ENCODE measurements around the gene COL5A2.
A peak's percentile ranks its signal among the peaks of the same experiment; 100 is the strongest.

COL5A2 gene

GRCh38 chr2:189047171-189047888 lies 132.2 kb downstream of the COL5A2 start:
- no peak for DNase-seq

GRCh38 chr2:189046320-189046719 lies 133.2 kb downstream of the COL5A2 start:
- no peak for DNase-seq

DNA sequence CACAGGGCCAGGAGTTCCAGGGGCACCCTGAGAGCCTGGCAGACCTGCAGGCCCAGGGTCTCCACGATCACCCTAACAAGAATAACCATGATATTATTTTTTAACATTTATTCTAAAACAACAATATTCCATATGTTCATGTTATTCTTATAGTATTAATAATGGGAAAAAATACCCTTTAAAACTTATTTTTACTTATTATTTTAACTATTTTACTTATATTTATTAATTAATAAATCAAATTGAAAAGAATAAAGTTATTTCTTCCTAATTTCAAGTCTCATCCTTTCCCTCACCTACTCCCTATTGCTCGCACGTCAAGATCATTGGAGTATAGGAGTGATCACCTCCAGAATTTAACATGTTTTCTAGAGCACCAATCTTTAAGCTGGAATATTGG lies 133.7 kb downstream of the COL5A2 start:
- DNase-seq, result no peak

DNA sequence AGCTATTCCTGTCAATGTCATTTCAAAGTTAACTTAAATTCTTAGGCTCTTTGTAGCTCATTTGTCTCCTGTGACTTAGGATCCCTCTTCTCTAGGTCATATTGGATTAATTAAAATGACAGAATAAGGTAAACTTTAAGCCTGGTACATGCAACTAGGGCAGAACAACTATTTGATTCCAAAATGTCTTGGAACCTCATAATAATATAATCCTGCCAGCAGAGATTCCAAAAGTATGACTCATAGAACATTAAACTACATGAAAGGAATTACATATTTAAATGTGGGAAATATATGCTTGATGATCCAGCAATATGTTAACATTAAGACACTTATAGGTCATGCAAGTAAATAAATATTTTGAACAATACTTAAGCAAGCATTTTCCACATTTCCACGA lies 142.0 kb downstream of the COL5A2 start:
- no peak for DNase-seq

- no peak for DNase-seq
Measured at GRCh38 chr2:189024901-189025618, 154.5 kb downstream of the COL5A2 start.

DNA sequence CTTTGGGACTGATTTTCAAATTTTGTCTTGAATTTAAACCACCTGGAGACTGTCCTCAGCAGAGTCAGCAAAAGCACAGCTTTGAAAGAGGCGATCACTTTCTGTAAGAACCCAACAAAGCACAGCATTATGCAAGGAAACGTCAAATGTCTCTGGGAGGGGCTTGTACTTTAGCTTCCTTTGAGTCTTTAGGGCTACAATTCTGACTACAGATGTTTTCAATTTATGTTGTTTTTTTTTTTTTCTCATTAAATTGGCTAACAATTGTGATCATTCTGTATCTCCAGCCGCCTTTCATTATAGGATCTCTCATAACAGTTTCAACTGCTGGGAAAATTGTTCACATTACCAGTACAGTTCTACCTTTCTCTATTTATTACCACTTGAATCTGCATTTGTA lies 157.1 kb downstream of the COL5A2 start:
- no peak for DNase-seq

GRCh38 chr2:189022053-189022481 lies 157.5 kb downstream of the COL5A2 start:
- peak; percentile 56 for DNase-seq

DNA sequence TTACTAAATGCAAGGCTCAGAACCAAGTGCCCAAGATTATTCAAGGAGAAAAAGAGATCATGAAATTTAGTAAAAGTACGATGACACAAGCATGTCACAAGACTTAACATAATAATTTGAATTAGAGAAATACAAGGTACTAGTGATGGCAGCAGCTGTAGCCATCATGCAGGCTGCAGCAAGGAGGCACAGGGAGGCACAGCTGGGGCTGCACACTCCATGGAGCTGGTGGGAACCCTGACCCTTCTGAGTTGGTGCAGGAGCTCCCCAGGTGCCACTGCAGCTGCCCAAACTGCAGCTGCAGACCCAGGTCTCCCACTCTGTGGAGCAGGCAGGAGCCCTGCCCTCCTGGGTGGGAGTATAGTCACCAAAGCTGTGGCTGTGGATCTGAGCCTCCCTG lies 159.4 kb downstream of the COL5A2 start:
- no peak for DNase-seq

DNA sequence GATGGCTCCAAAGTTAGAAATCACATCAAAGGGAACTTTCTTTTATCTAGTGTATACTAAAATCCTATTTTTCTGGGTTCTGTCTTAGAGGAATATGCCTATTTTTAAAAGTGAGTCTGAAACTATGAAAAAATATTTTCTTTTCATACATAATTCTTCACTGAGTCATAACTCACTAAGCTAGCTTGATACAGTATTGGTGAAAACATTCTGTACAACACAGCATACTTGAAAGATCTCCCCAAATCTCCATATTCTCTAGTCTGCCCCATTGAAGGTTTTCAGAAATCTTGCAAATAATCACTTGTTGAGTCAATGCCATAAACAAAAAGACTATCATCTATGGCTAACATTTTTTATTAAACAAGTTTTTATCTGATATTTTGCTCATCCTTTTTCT lies 160.9 kb downstream of the COL5A2 start:
- no peak for DNase-seq

DNA sequence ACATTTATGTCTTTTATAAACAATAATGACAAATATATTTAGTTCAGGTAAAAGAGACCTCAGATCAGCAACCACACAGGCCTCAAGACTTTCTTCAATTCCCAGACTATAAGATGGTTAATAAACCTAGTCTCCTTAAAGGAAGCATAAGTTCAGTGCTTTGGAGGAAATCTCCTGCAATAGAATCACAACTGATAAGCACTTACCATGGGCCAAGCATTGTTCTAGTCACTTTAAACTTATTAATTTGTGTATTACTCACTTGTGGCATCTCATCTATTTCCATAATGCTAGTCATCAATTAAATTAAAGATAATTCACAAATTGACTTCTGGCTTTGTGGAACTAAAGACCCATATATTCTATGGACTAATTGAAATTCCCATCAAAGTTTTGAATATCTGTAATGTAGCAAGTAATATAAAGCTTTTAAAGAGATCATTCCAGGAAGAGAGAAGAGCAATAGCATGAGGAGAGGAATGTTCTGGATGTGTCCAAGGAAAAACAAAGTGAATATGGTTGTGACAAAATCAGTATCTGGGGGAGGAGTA lies 163.2 kb downstream of the COL5A2 start:
- DNase-seq, result no peak

GRCh38 chr2:189015359-189015758 lies 164.2 kb downstream of the COL5A2 start:
- DNase-seq, result no peak

GRCh38 chr2:189014449-189015138 lies 165.0 kb downstream of the COL5A2 start:
- DNase-seq, result no peak

- DNase-seq, result no peak
Measured at GRCh38 chr2:189013671-189014448, 165.7 kb downstream of the COL5A2 start.

DNA sequence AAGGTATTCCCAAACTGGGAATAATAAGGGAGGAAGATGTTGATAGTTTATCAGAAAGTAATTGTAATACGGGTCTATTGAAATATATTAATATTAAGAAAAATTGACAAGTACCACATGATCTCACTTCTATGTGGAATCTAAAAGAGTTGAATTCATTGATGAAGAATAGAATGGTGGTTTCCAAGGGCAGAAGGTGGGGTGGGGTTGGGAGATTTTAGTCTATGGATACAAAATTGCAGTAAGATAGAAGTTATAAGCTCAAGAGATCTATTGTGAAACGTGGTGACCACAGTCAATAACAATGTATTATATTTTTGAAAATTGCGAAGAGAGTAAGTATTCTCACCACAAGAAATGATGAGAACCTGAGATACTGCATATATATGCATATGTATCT lies 166.5 kb downstream of the COL5A2 start:
- DNase-seq, result no peak

DNA sequence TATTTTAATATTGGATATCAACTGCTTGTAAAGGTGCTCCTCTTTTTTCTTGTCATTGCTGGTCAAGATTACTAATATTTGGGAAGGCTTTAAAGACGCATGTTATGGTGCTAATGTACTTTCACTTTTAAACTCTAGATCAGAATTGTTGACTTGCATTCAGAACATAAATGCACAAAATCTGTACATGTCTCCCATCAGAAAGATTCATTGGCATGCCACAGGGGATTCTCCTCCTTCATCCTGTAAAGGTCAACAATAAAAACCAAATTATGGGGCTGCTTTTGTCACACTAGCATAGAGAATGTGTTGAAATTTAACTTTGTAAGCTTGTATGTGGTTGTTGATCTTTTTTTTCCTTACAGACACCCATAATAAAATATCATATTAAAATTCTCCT lies 167.2 kb downstream of the COL5A2 start:
- DNase-seq, result no peak

DNA sequence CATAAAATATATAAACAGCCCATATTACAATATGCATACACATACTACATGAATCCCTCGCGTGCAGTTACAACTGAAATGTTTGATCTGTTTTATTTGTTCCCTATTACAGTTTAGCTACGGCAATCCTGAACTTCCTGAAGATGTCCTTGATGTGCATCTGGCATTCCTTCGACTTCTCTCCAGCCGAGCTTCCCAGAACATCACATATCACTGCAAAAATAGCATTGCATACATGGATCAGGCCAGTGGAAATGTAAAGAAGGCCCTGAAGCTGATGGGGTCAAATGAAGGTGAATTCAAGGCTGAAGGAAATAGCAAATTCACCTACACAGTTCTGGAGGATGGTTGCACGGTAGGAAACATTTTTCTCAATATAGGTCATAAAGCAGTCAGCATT lies 169.0 kb downstream of the COL5A2 start:
- no peak for DNase-seq

DNA sequence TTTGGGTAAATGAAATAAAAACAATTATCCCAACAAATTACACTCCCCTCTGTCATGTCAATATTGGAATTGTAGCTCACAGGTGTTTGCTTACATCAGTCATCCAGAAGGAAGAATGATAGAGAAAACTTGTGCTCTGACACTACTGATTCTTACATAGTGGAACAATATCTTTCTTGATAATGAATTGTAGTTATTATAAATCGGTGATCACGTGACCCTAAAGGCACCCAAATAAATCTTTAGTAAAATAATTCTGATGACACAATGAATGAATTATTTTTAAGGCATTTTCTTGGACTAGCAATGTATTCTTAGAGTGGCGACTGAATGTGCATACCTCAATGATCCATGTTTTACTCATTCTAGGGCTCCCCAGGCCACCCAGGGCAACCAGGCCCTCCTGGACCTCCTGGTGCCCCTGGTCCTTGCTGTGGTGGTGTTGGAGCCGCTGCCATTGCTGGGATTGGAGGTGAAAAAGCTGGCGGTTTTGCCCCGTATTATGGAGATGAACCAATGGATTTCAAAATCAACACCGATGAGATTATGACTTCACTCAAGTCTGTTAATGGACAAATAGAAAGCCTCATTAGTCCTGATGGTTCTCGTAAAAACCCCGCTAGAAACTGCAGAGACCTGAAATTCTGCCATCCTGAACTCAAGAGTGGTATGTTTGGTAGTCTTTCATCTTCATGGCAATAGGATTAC lies 170.9 kb downstream of the COL5A2 start:
- DNase-seq, result no peak

GRCh38 chr2:189002079-189002478 lies 177.5 kb downstream of the COL5A2 start:
- no peak for DNase-seq

DNA sequence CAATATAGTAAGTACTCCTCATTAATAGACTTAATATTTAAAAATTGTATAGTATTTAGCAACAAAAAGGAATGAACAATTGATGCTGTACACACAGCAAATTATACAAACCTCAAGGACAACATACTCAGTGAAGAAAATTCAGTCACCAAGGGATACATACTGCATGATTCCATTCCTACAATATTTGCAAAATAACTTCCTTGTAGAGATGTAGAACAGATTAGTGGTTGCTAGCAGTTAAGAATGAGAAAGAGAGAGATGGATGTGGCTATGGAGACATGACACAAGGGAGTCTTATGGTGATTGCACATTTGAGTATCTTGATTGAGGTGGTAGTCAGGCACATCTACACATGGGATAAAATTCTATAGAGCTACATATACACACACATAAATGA lies 179.3 kb downstream of the COL5A2 start:
- no peak for DNase-seq

DNA sequence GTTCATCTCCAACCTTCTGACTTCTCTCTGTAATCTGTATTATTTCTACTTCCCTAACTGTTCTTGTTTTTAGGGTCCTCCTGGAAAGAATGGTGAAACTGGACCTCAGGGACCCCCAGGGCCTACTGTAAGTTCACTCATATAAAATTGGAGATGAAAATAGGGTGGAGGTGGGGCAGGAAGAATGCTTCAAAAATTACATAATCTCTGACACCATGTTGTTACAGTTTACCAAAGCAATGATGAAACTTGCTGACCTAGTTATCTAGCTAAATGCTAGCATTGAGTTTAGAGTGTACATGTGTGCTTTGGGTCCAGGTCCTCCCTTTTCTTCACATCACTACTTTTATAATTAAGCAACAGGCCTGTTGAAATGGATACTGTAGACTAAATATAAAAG lies 182.3 kb downstream of the COL5A2 start:
- no peak for DNase-seq

GRCh38 chr2:188993247-188993646 lies 186.3 kb downstream of the COL5A2 start:
- DNase-seq, result no peak

DNA sequence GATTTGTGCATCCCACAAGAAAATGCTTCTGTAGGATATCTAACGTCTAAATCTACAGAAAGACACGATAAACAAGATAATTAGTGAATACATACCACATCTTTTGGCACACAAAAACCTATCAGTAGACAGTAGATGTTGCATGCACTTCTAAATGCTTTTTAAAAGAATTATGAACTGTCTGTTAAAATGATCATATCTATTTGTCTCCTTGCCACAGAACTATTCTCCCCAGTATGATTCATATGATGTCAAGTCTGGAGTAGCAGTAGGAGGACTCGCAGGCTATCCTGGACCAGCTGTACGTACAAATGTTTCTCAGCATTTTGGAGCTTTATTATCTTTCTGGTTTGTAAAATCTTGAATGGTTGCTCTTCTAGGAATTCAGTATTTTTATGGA lies 192.7 kb downstream of the COL5A2 start:
- DNase-seq, result no peak

Measured in left hindlimb (tissue), 1 donor.